Activated CD4-positive, alpha-beta T cell treated with anti-CD3 and anti-CD28 coated beads, Interleukin-2, Interleukin-4, amounts not matched to agents 100 ng/mL and 50 ng/mL, durations not matched to agents 16 hours and 8 hours (primary cell): ENCODE results near the gene DIAPH3.

ENCODE experiments used
- DNase-seq: peaks from one replicate; pipeline ENCODE4 v3.0.0-alpha.2; 2020; ENCODE audit warnings: low spot score

The DIAPH3 gene

GRCh38 chr13:60016229-60016628, 147.5 kb downstream of the DIAPH3 start:
- DNase-seq: no peak

- DNase-seq: no peak
Observed at GRCh38 chr13:60013166-60013565, 150.6 kb downstream of the DIAPH3 start.

- no peak for DNase-seq
Observed at GRCh38 chr13:60012488-60012887, 151.2 kb downstream of the DIAPH3 start.

DNA sequence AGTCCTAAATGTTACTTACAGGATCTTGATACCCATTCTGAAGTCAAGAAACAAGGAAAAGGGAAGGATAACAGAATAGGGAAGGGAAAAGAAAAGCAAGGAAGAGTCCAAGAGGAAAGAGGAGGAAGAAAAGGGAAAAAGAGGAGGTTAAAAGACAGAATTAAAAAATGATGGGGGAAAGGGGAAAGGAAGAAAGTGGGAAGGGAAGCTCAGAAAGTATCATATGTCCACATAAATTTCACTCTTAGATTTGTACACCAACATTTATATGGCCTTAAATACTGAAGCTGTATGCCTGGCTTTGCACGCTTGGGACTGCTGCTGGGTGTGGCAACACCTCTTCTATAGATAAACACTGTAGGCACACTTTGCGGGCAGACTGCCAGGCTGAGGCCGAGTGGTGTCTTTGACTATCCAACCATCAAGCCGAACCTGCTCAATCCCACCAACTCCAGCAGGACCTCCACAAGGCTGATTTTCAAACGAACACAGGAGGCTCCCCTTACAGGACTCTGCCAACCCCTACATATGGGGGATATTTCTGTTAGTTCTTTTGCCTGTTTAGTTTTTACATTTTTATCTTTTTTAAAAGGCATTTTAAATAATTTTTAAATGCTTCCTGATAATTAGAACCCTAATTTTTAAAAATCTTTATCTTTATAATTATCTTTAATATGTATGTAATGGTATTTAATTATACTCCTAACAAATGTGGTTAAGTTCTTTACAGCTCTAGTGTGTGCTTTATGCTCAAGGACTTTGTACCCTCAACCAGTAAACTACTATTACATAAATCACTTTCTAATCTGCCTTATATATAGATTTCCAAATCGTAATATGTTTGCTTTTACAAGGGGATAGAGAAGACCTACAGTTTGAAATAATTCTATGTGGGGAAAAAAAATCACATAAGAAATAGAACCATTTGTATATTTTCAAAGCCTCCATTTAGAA, 154.2 kb downstream of the DIAPH3 start:
- DNase-seq: no peak

GRCh38 chr13:60001889-60002288, 161.8 kb downstream of the DIAPH3 start:
- DNase-seq: no peak

- no peak for DNase-seq
Observed at GRCh38 chr13:60000976-60001375, 162.8 kb downstream of the DIAPH3 start.

GRCh38 chr13:60000081-60000480, 163.6 kb downstream of the DIAPH3 start:
- DNase-seq: no peak

GRCh38 chr13:59997976-59998375, 165.8 kb downstream of the DIAPH3 start:
- no peak for DNase-seq

GRCh38 chr13:59996461-59996980, 167.2 kb downstream of the DIAPH3 start:
- DNase-seq: no peak

DNA sequence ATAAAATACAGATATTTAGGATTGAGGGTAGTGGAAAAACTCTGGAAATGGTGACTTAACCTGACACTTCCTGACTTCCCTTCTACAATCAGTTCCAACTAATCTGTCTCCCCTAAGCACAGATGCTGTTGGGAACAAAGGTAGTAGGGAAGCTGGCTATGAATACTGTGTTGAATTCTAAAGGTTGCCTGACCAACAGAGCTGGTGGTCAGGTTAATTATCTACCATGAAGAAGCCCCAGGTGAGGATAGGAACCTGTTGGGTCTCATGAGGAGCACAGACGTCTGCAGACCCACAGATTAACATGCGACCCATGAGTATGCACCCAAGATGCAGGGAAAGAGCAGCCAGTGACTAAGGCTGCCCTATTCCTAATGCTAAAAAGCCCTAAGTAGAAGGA, 172.3 kb downstream of the DIAPH3 start:
- DNase-seq: no peak

DNA sequence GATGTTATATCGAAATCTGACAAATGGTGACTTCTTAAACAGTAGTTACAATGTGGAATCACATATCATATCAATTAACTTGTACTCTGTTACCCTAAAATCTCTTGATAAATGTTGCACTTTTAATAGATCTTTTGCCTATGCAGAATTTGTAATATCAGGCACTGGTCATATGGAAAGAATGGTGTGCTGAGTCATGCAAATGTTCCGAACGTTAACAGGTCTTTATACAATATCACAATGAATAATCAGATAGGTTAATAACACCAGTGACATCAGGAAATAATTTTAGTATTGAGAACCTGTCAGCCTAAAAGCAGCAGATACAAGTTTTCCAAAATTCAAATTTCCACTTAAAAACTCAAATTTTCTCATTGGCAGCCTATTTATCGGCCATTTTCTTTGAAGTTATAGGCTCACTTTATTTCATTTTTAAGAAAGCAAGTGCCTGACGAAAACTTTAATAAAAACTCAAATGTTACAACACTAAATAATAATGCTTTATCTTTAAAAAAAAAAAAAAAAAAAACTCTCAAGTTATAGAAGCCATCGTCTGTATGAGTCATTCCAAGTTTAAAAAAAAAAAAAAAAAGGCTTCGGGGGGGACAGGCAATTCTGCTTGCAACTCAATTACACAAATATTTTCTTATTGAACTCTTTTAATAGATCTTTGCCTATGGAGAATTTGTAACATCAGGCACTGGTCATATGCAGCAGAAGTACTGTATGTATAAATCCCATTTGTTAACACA, 180.9 kb downstream of the DIAPH3 start:
- DNase-seq: no peak

GRCh38 chr13:59979589-59979988, 184.1 kb downstream of the DIAPH3 start:
- no peak for DNase-seq

- no peak for DNase-seq
Observed at GRCh38 chr13:59978862-59979261, 184.9 kb downstream of the DIAPH3 start.

DNA sequence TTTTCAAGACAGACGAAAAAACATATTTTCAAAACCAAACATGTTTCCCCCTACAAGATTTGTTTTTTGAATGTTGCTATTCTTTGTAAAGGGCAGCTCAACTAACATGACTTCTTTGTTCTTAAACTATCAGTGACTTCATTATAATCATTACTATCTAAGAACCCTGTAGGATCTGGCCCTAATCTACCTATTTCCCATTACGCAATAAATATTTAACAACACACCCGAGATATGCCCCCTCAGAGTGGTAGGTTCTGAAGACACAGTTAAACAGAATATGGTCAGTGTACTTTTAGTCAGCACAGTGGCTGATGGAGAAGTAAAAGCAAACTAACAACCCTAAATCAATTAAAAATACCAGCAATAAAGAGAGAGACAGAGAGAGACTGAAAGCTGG, 186.9 kb downstream of the DIAPH3 start:
- no peak for DNase-seq

DNA sequence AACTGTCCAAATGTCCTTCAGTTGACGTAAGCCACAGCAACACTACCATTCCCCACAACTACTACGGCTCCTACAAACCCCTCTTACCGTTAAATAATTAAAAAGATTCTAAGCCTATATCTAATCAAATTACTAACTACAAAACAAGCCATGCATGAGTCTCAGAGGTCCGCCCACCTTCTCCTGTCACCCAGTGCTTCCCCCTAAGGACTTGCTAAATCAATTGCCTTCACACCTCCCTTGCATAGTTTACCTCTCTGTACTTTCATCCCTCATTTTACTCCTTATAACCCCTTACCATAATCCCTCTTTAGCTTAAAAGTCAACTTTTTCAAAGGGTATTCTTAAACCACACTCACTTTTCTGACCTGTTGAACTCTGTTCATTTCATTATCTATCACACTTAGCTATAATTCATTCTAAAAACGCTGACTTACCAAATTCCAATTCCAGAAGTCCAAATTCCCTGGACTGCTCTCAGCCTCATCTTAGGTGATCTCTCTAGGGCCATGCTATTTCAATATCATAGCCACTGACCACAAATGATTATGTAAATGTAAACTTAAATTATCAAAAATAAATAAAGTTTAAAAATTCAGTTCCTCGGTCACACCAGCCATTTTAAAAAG, 187.8 kb downstream of the DIAPH3 start:
- no peak for DNase-seq

DNA sequence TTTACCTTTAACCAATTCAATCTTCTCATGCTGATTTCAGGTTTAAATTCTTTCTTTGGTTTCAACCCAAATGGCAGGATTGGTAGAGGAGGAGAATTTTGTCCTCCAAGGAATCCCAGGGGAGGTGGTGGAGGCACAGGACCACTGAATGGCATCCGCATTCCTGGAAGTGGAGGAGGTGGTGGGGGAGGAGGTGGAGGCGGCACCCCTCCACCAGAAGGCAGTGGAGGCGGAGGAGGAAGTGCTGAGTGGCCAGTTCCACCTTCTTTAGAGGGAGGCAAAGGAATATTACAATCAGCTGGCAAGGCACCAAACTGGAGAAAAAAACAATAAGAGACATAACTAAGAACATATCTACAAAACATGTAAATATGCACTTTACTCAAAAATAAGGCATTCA, 192.9 kb downstream of the DIAPH3 start:
- DNase-seq: no peak

- no peak for DNase-seq
Observed at GRCh38 chr13:59963827-59964226, 199.9 kb downstream of the DIAPH3 start.

- no peak for DNase-seq
Observed at GRCh38 chr13:59963383-59963782, 200.3 kb downstream of the DIAPH3 start.

GRCh38 chr13:59962343-59962742, 201.4 kb downstream of the DIAPH3 start:
- DNase-seq: no peak

DNA sequence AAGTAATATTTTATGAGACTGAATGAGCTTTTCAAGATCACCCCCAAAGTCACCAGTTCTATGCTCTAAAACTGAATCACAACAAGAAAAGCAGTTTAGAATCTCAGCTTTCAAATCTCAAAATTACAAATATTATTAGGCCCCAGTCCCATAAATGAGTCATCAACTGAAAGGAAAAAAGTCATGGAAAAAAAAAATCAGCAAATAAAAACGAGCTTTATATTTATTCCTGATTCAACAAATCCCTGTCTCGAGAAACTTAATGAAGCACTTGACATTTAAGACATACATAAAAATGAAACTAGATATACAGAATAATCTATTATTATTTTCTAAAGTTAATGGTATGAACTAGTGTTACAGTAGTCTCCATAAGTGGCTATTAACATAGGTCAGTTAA, 203.0 kb downstream of the DIAPH3 start:
- no peak for DNase-seq

- no peak for DNase-seq
Observed at GRCh38 chr13:59957438-59957837, 206.3 kb downstream of the DIAPH3 start.

GRCh38 chr13:59954601-59955000, 209.1 kb downstream of the DIAPH3 start:
- DNase-seq: no peak

- no peak for DNase-seq
Observed at GRCh38 chr13:59951011-59951410, 212.7 kb downstream of the DIAPH3 start.
